HG03066 (cell line): ENCODE measurements around the gene KRTAP6-2.

Experiments used
- ATAC-seq: cut with Tn5 transposase; IDR thresholded peaks from one replicate; pipeline ENCODE4 v1.9.1; 2021; ENCODE audit warnings: low read depth; ENCODE audit not compliant: unreplicated experiment

Gene KRTAP6-2

GRCh38 chr21:30598802-30599201, at the start of gene KRTAP6-2:
Gene KRTAP6-2, minus strand, starts transcription at chr21:30598902. Its CDS starts 28 bp downstream, at chr21:30598874.
- ATAC-seq = no peak

GRCh38 chr21:30646904-30647414, 48.3 kb upstream of the KRTAP6-2 start:
- ATAC-seq = no peak

- ATAC-seq = no peak
Measured at GRCh38 chr21:30642564-30642963, 43.9 kb upstream of the KRTAP6-2 start, which contains the start of gene KRTAP20-3. Gene KRTAP20-3, plus strand, starts transcription at chr21:30642864.

- ATAC-seq = no peak
Measured at GRCh38 chr21:30638686-30639085, 40.0 kb upstream of the KRTAP6-2 start.

- ATAC-seq = no peak
Measured at GRCh38 chr21:30634906-30635305, 36.2 kb upstream of the KRTAP6-2 start, which contains the start of gene KRTAP20-2. Gene KRTAP20-2, plus strand, starts transcription at chr21:30635206. Its CDS starts 58 bp downstream, at chr21:30635264.

GRCh38 chr21:30629200-30629599, 30.5 kb upstream of the KRTAP6-2 start:
- no peak for ATAC-seq

GRCh38 chr21:30628109-30628508, 29.4 kb upstream of the KRTAP6-2 start:
- no peak for ATAC-seq

- ATAC-seq = no peak
Measured at GRCh38 chr21:30625449-30626165, 26.9 kb upstream of the KRTAP6-2 start.

GRCh38 chr21:30623362-30623761, 24.7 kb upstream of the KRTAP6-2 start:
- no peak for ATAC-seq

GRCh38 chr21:30620522-30620921, 21.8 kb upstream of the KRTAP6-2 start, which contains the start of gene KRTAP20-4:
Gene KRTAP20-4, plus strand, starts transcription at chr21:30620627.
- ATAC-seq = no peak

- no peak for ATAC-seq
Measured at GRCh38 chr21:30620080-30620479, 21.4 kb upstream of the KRTAP6-2 start.

GRCh38 chr21:30616125-30616524, 17.4 kb upstream of the KRTAP6-2 start, which contains the start of gene KRTAP20-1:
Gene KRTAP20-1, plus strand, starts transcription at chr21:30616425. Its CDS starts 30 bp downstream, at chr21:30616455.
- no peak for ATAC-seq

- ATAC-seq = no peak
Measured at GRCh38 chr21:30615199-30615598, 16.5 kb upstream of the KRTAP6-2 start.

- no peak for ATAC-seq
Measured at GRCh38 chr21:30613836-30614235, 15.1 kb upstream of the KRTAP6-2 start, which contains the start of gene KRTAP6-1. Gene KRTAP6-1, minus strand, starts transcription at chr21:30613930. Its CDS starts 26 bp downstream, at chr21:30613904.

- no peak for ATAC-seq
Measured at GRCh38 chr21:30612132-30612531, 13.4 kb upstream of the KRTAP6-2 start.

GRCh38 chr21:30605968-30606367, 7.3 kb upstream of the KRTAP6-2 start:
- no peak for ATAC-seq

- ATAC-seq = no peak
Measured at GRCh38 chr21:30600787-30601186, 2.1 kb upstream of the KRTAP6-2 start, which contains the start of gene KRTAP22-1. Gene KRTAP22-1, plus strand, starts transcription at chr21:30601087.

- no peak for ATAC-seq
Measured at GRCh38 chr21:30592140-30592539, 6.6 kb downstream of the KRTAP6-2 start, which contains the start of gene KRTAP6-3. Gene KRTAP6-3, plus strand, starts transcription at chr21:30592440. Its CDS starts 6 bp downstream, at chr21:30592446.

- no peak for ATAC-seq
Measured at GRCh38 chr21:30590297-30590696, 8.4 kb downstream of the KRTAP6-2 start, which contains the start of gene KRTAP22-2. Gene KRTAP22-2, minus strand, starts transcription at chr21:30590397.

- ATAC-seq = no peak
Measured at GRCh38 chr21:30582870-30583269, 15.8 kb downstream of the KRTAP6-2 start.

GRCh38 chr21:30580132-30580531, 18.6 kb downstream of the KRTAP6-2 start:
- no peak for ATAC-seq
